HepG2 (cell line): ENCODE measurements around the gene DIS3L2. TPM values are rescaled to one million over a fixed set of nuclear protein-coding genes. Genes with fewer than 3 reads are reported as not detected.

ENCODE experiments used
- ATM ChIP-seq: fragments of 450-650 bp; IDR thresholded peaks from 2 replicates; pipeline ENCODE4 v1.7.1; 2017; ENCODE audit warnings: mild to moderate bottlenecking, borderline replicate concordance
- HDAC2 ChIP-seq: sonication (generic); formaldehyde crosslinking; IDR thresholded peaks from 2 replicates; pipeline ENCODE4 v1.4.0; 2020; ENCODE audit warnings: missing genetic modification reagents
- HNRNPH1 ChIP-seq: fragments of 200-400 bp; formaldehyde crosslinking; optimal IDR thresholded peaks from 2 replicates; pipeline ENCODE3; 2017; ENCODE audit warnings: mild to moderate bottlenecking, low read depth, low read length
- NFE2L2 ChIP-seq: fragments of 150-350 bp; IDR thresholded peaks from 2 replicates; pipeline ENCODE4 v1.6.1; 2014; ENCODE audit warnings: low read length
- NFIB ChIP-seq: sonication (generic); formaldehyde crosslinking; IDR thresholded peaks from 2 replicates; pipeline ENCODE4 v1.9.0; 2021; ENCODE audit warnings: missing genetic modification reagents, mild to moderate bottlenecking, borderline replicate concordance
- NRL ChIP-seq: sonication (generic); formaldehyde crosslinking; IDR thresholded peaks from 2 replicates; pipeline ENCODE4 v1.5.0; 2020; ENCODE audit warnings: missing genetic modification reagents, mild to moderate bottlenecking, moderate library complexity, borderline replicate concordance
- SSRP1 ChIP-seq: IDR thresholded peaks from 2 replicates; pipeline ENCODE4 v1.6.1; 2016; ENCODE audit warnings: control low read depth
- TEAD2 ChIP-seq: sonication (generic); formaldehyde crosslinking; IDR thresholded peaks from 2 replicates; pipeline ENCODE4 v1.9.0; 2021; ENCODE audit warnings: missing genetic modification reagents
- TFDP2 ChIP-seq: sonication (generic); formaldehyde crosslinking; IDR thresholded peaks from 2 replicates; pipeline ENCODE4 v1.4.0; 2020; ENCODE audit warnings: missing genetic modification reagents
- TFE3 ChIP-seq: IDR thresholded peaks from 2 replicates; pipeline ENCODE4 v1.6.1; 2016
- THYN1 ChIP-seq: sonication (generic); formaldehyde crosslinking; IDR thresholded peaks from 2 replicates; pipeline ENCODE4 v1.8.1; 2023; ENCODE audit warnings: low read depth, mild to moderate bottlenecking, moderate library complexity, missing genetic modification reagents, borderline replicate concordance
- TSC22D2 ChIP-seq: sonication (generic); formaldehyde crosslinking; IDR thresholded peaks from 2 replicates; pipeline ENCODE4 v1.5.1; 2020; ENCODE audit warnings: missing genetic modification reagents, mild to moderate bottlenecking, borderline replicate concordance
- YEATS2 ChIP-seq: sonication (generic); formaldehyde crosslinking; IDR thresholded peaks from 2 replicates; pipeline ENCODE4 v1.4.0; 2020; ENCODE audit warnings: missing genetic modification reagents, borderline replicate concordance
- ZFP41 ChIP-seq: sonication (generic); formaldehyde crosslinking; IDR thresholded peaks from 2 replicates; pipeline ENCODE4 v1.4.0; 2020; ENCODE audit warnings: mild to moderate bottlenecking, missing genetic modification reagents, borderline replicate concordance
- ZNF256 ChIP-seq: sonication (generic); formaldehyde crosslinking; conservative IDR thresholded peaks from 2 replicates; pipeline ENCODE4 v1.4.0; 2020; ENCODE audit warnings: missing genetic modification reagents
- ZNF557 ChIP-seq: sonication (generic); formaldehyde crosslinking; IDR thresholded peaks from 2 replicates; pipeline ENCODE4 v1.4.0; 2020; ENCODE audit warnings: missing genetic modification reagents
- ZNF558 ChIP-seq: sonication (generic); formaldehyde crosslinking; IDR thresholded peaks from 2 replicates; pipeline ENCODE4 v1.9.0; 2022; ENCODE audit warnings: mild to moderate bottlenecking, missing genetic modification reagents, borderline replicate concordance
- ZNF576 ChIP-seq: sonication (generic); formaldehyde crosslinking; IDR thresholded peaks from 2 replicates; pipeline ENCODE4 v1.4.0; 2020; ENCODE audit warnings: mild to moderate bottlenecking, missing genetic modification reagents
- ZNF709 ChIP-seq: sonication (generic); formaldehyde crosslinking; IDR thresholded peaks from 2 replicates; pipeline ENCODE4 v1.5.0; 2020; ENCODE audit warnings: mild to moderate bottlenecking, missing genetic modification reagents
- ZNF768 ChIP-seq: sonication (generic); formaldehyde crosslinking; IDR thresholded peaks from 2 replicates; pipeline ENCODE4 v1.4.0; 2020; ENCODE audit warnings: missing genetic modification reagents
- ZNF776 ChIP-seq: sonication (generic); formaldehyde crosslinking; IDR thresholded peaks from 2 replicates; pipeline ENCODE4 v1.4.0; 2020; ENCODE audit warnings: mild to moderate bottlenecking, missing genetic modification reagents
- ZNF841 ChIP-seq: sonication (generic); formaldehyde crosslinking; IDR thresholded peaks from 2 replicates; pipeline ENCODE4 v1.8.1; 2023; ENCODE audit warnings: missing genetic modification reagents, borderline replicate concordance
- ZZZ3 ChIP-seq: sonication (generic); formaldehyde crosslinking; IDR thresholded peaks from 2 replicates; pipeline ENCODE4 v1.4.0; 2020; ENCODE audit warnings: missing genetic modification reagents, mild to moderate bottlenecking, borderline replicate concordance
- polyA plus RNA-seq, 8 experiments: library from polyadenylated mRNA; depleted of rRNA in 3 of 8; stranded (reverse) in 7 of 8; unstranded in 1 of 8; fragments of >200 nt; fragmentation: Illumina TruSeq in 4 of 8; extraction: Trizol in 4 of 8; gene quantifications; 2 replicates each; pipeline versions ENCODE4 v1.2.1 to v1.2.3, GENCODE V29; 2011 to 2016; ENCODE audit warnings: low read depth in 4 of 8, missing spikeins in 1 of 8, mixed read lengths in 1 of 8; ENCODE audit not compliant: insufficient read depth in 1 of 8
- total RNA-seq, 5 experiments: library from RNA; depleted of rRNA; stranded (reverse); fragments of >200 nt; fragmentation: Illumina TruSeq; extraction: Trizol; gene quantifications; 2 replicates each; pipeline ENCODE4 v1.2.3, GENCODE V29; 2016; ENCODE audit warnings: low read depth in 1 of 5
- TF ChIP-seq, protein P1 (sequence below): sonication (generic); formaldehyde crosslinking; IDR thresholded peaks from 2 replicates; pipeline ENCODE4 v1.5.1; 2020; ENCODE audit warnings: mild to moderate bottlenecking, missing genetic modification reagents, moderate library complexity
- TF ChIP-seq, protein P2 (sequence below): sonication (generic); formaldehyde crosslinking; IDR thresholded peaks from 2 replicates; pipeline ENCODE4 v1.4.0; 2020; ENCODE audit warnings: missing genetic modification reagents

DIS3L2 gene
- total and polyA plus RNA-seq, 2 of the 13 experiments (the other 11 are each of a cell fraction or from before 2014, with no cell fraction given): 7.0 to 23.9 TPM

- TF ChIP-seq TFDP2 (CRISPR knock-in tag) (peak; percentile 79; the same call in 1 of the 2 replicates), TSC22D2 (no peak), HDAC2 (CRISPR knock-in tag) (peak; percentile 86), SSRP1 (peak; percentile 26; the same call in 1 of the 2 replicates), NRL (CRISPR knock-in tag) (peak; percentile 95), YEATS2 (CRISPR knock-in tag) (peak; percentile 92), ZNF841 (no peak; the same call in 1 of the 2 replicates), ZNF576 (CRISPR knock-in tag) (0 out of 2 replicates have a peak, but pooled peaks have one; percentile 61), ZNF256 (CRISPR knock-in tag) (peak; percentile 53; the same call in 1 of the 2 replicates), TEAD2 (0 out of 2 replicates have a peak, but pooled peaks have one; percentile 78), TFE3 (peak; percentile 61; the same call in 1 of the 2 replicates), ATM (no peak), NFIB (CRISPR knock-in tag) (no peak), ZZZ3 (CRISPR knock-in tag) (peak; percentile 96; the same call in 1 of the 2 replicates), THYN1 (peak; percentile 68; the same call in 1 of the 2 replicates), ZNF557 (CRISPR knock-in tag) (no peak), NFE2L2 (no peak), ZNF558 (CRISPR knock-in tag) (peak; percentile 81; the same call in 1 of the 2 replicates), ZNF776 (CRISPR knock-in tag) (peak; percentile 99), ZFP41 (CRISPR knock-in tag) (peak; percentile 73; the same call in 1 of the 2 replicates), HNRNPH1 (no peak), ZNF709 (CRISPR knock-in tag) (peak; percentile 98), ZNF768 (CRISPR knock-in tag) (peak; percentile 86)
- TF ChIP-seq, protein P1, sequence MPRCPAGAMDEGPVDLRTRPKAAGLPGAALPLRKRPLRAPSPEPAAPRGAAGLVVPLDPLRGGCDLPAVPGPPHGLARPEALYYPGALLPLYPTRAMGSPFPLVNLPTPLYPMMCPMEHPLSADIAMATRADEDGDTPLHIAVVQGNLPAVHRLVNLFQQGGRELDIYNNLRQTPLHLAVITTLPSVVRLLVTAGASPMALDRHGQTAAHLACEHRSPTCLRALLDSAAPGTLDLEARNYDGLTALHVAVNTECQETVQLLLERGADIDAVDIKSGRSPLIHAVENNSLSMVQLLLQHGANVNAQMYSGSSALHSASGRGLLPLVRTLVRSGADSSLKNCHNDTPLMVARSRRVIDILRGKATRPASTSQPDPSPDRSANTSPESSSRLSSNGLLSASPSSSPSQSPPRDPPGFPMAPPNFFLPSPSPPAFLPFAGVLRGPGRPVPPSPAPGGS (CRISPR knock-in tag): peak; percentile 82; the same call in 1 of the 2 replicates
- TF ChIP-seq, protein P2, sequence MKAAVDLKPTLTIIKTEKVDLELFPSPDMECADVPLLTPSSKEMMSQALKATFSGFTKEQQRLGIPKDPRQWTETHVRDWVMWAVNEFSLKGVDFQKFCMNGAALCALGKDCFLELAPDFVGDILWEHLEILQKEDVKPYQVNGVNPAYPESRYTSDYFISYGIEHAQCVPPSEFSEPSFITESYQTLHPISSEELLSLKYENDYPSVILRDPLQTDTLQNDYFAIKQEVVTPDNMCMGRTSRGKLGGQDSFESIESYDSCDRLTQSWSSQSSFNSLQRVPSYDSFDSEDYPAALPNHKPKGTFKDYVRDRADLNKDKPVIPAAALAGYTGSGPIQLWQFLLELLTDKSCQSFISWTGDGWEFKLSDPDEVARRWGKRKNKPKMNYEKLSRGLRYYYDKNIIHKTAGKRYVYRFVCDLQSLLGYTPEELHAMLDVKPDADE: no peak; the same call in 1 of the 2 replicates
Observed at GRCh38 chr2:231961349-231962166, at the start of gene DIS3L2 (continued).
